Skeletal muscle tissue (tissue), 4 donors: ENCODE data around the gene IGFBP2. TPM values are rescaled to one million over a fixed set of nuclear protein-coding genes. Genes with fewer than 3 reads are reported as not detected.

Experiments
- H3K27ac ChIP-seq: one replicate; pipeline ENCODE4 v1.7.0; 2013; ENCODE audit warnings: mild to moderate bottlenecking, low read depth, low read length, inconsistent platforms
- H3K27me3 ChIP-seq, 3 donors: one replicate each; pipeline ENCODE4 v1.7.0; 2013; ENCODE audit warnings: low read length in 3 of 3; ENCODE audit not compliant: control insufficient read depth in 3 of 3, insufficient read depth in 3 of 3
- H3K36me3 ChIP-seq, 3 donors: one replicate each; pipeline ENCODE4 v1.7.0; 2013; ENCODE audit warnings: low read length in 3 of 3; ENCODE audit not compliant: control insufficient read depth in 3 of 3, insufficient read depth in 3 of 3
- H3K4me1 ChIP-seq, 3 donors: one replicate each; pipeline ENCODE4 v1.7.0; 2013; ENCODE audit warnings: low read length in 3 of 3, mild to moderate bottlenecking in 3 of 3; ENCODE audit not compliant: control insufficient read depth in 3 of 3, insufficient read depth in 3 of 3
- H3K4me3 ChIP-seq, 3 donors: one replicate each; pipeline ENCODE4 v1.7.0; 2013; ENCODE audit warnings: low read length in 3 of 3
- H3K9ac ChIP-seq, 3 donors: one replicate each; pipeline ENCODE4 v1.7.0; 2013; ENCODE audit warnings: low read length in 3 of 3, mild to moderate bottlenecking in 3 of 3, moderate library complexity in 2 of 3, low read depth in 1 of 3
- H3K9me3 ChIP-seq, 3 donors: one replicate each; pipeline ENCODE4 v1.7.0; 2013; ENCODE audit warnings: low read length in 3 of 3; ENCODE audit not compliant: control insufficient read depth in 3 of 3
- total RNA-seq: library from RNA; depleted of rRNA; stranded (reverse); fragments of >200 nt; gene quantifications from one replicate; pipeline ENCODE4 v1.2.3, GENCODE V29; 2014
- donor health status: Osteomylitis.

Gene IGFBP2
- total RNA-seq, 1 donor from 2014 or later = 99.7 TPM

- Histone ChIP-seq H3K4me3 (peak overlapping the region in 2 of 3 donors; percentile 11 to 54), H3K27ac (peak overlapping the region; percentile 54), H3K4me1 (peaks cover 74 to 81% (median 78%) of the 10 kb centered on the region in 3 donors), H3K9ac (peak overlapping the region; percentile 15 to 62 (median 35)), H3K27me3 (peaks cover 0 to 2% (median 0%) of the 10 kb centered on the region in 3 donors), H3K36me3 (peaks cover 7 to 39% (median 11%) of the 10 kb centered on the region in 3 donors), H3K9me3 (no peaks in the 10 kb centered on the region)
Measured at GRCh38 chr2:216688731-216689340, 55.6 kb downstream of the IGFBP2 start.

DNA sequence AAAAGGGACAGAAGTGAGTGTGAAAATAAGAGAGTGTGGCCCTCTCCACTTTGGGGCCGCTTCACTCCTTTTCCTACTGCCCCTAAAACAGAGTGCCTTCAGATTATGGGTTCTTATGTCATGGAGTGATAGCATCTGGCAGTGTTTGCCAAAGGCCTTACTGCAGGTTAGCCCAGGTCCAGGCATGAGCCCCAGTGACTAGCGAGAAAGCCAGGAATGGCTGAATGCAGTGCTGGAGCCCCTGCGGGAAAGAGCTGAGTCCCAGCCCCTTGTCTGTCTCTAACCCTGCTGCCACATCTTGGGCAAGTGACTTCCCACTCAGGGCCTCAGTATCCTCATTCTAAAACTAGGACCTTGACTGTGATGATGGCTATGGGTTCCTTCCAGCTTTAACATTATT, 56.2 kb downstream of the IGFBP2 start:
- H3K4me1 ChIP-seq = peaks cover 71 to 80% (median 72%) of the 10 kb centered on the region in 3 donors
- peak overlapping the region in 2 of 3 donors; percentile 36 to 62 for H3K9ac ChIP-seq
- peak overlapping the region; percentile 54 for H3K27ac ChIP-seq
- H3K27me3 ChIP-seq = peaks cover 0 to 2% (median 0%) of the 10 kb centered on the region in 3 donors
- peaks cover 7 to 37% (median 11%) of the 10 kb centered on the region in 3 donors for H3K36me3 ChIP-seq
- no peaks in the 10 kb centered on the region for H3K9me3 ChIP-seq
- H3K4me3 ChIP-seq = peak overlapping the region; percentile 11 to 54 (median 26)

DNA sequence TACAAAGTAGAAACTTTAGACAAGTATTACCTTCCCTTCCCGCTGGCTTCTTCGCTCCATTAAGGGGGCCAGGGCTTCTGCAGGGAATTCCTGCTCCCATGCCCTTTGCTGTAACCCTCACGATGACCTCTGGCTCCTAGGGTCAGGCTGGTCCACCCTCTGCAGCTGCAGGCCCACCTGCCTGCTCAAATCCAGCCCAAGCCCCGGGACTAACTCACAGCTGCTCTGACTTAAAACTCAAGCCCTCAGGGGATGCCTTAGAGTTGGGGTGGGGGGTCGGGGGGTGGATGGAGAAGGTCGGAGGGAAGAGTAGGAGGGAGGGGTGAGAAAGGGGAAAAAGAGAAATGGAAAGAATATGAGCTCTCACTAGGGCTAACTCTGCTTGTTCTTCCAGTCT, 57.2 kb downstream of the IGFBP2 start:
- H3K27me3 ChIP-seq = peaks cover 0 to 2% (median 0%) of the 10 kb centered on the region in 3 donors
- peak overlapping the region in 2 of 3 donors; percentile 19 to 47 for H3K9ac ChIP-seq
- peak overlapping the region; percentile 26 to 42 (median 33) for H3K4me3 ChIP-seq
- H3K9me3 ChIP-seq = no peaks in the 10 kb centered on the region
- peak overlapping the region; percentile 54 for H3K27ac ChIP-seq
- H3K4me1 ChIP-seq = peaks cover 64 to 73% (median 65%) of the 10 kb centered on the region in 3 donors
- peaks cover 7 to 35% (median 11%) of the 10 kb centered on the region in 3 donors for H3K36me3 ChIP-seq

DNA sequence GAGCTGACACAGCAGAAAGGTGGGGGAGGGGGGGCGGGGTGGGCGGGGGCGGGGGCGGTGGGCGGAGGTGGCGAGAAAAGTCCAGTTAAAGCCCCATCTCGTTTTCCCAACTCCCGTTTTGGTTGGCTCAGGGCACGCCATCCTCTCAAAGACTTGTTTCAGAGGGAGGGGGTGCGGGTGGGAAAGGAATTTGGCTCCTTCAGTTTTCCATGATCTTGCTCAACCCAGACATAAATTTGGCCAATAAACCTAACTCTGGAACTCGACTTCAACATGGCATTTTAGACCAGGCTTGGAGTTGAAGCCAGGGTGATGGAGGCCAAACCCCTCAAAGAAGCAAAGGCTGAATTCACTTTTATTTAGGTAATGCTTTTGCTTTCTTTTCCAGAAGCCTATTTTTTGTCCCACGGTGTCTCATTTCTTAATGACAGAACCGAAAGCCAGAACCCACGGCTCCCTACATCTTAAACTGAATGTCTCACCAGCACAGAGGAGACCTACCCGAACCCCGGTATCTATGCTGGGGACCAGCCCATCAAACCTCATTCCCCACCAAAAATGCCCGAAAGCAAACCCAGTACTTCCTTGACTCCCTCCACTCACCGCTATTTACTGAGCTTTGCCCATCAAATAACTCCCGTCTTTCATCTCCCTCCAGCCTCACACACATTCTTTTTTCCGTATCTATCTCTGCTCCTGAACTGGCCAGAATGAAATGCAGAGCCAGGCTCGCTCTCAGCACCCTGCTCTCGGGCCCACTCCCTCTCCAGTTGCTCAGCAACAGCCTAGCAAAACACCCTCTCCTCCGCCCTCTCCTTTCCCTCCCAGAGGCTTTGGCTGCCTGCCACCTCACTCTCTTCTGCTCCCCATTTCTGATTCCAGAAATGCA, 57.9 kb downstream of the IGFBP2 start:
- Histone ChIP-seq H3K27me3 (peaks cover 0 to 2% (median 0%) of the 10 kb centered on the region in 3 donors), H3K9me3 (no peaks in the 10 kb centered on the region), H3K4me3 (peak overlapping the region; percentile 59 to 82 (median 78)), H3K36me3 (peaks cover 7 to 29% (median 11%) of the 10 kb centered on the region in 3 donors), H3K9ac (peak overlapping the region; percentile 69 to 80 (median 71)), H3K27ac (peak overlapping the region; percentile 84), H3K4me1 (peaks cover 63 to 73% (median 63%) of the 10 kb centered on the region in 3 donors)

GRCh38 chr2:216692636-216693413, 59.6 kb downstream of the IGFBP2 start:
- peaks cover 49 to 65% (median 56%) of the 10 kb centered on the region in 3 donors for H3K4me1 ChIP-seq

DNA sequence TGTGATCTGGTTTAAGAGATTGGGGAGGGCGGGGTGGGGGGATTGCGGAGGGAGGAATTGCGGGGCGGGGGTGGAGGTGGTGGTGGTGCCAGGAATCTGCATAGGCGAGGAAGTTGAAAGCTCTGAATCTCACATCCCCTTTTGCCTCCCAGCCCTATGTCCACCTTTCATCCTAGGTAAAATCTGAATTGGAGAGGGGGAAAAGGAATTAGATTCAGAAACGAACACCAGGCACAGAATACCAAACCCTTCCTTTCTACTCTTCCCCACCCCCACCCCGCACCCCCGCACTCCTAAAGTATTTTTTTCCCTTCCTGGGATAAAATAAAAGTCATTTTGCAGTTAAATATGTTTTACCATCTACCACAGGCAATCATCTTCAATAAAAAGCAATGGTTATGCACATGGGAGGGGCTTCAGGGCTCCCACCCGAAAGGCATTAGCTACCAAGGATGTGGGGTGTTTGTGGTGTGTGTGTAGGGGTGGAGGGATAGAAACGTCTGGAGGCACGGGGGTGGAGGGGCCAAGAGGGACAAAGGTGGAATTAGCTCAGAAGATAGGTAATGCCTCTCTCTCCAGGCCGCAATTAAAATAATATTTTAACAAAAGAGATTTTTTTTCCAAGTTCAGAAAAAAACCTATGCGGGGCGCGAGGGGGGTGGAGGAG, 60.3 kb downstream of the IGFBP2 start:
- peaks cover 7 to 15% (median 10%) of the 10 kb centered on the region in 3 donors for H3K36me3 ChIP-seq
- peak overlapping the region; percentile 83 to 98 (median 97) for H3K9ac ChIP-seq
- peak overlapping the region; percentile 88 for H3K27ac ChIP-seq
- peaks cover 0 to 2% (median 0%) of the 10 kb centered on the region in 3 donors for H3K27me3 ChIP-seq
- peaks cover 44 to 59% (median 52%) of the 10 kb centered on the region in 3 donors for H3K4me1 ChIP-seq
- no peaks in the 10 kb centered on the region for H3K9me3 ChIP-seq
- peak overlapping the region; percentile 82 to 91 (median 86) for H3K4me3 ChIP-seq

More at GRCh38 chr2:216692636-216693413, 59.6 kb downstream of the IGFBP2 start:
- Histone ChIP-seq H3K9me3 (no peaks in the 10 kb centered on the region), H3K27ac (peak overlapping the region; percentile 88), H3K27me3 (peaks cover 0 to 2% (median 0%) of the 10 kb centered on the region in 3 donors), H3K36me3 (peaks cover 7 to 17% (median 11%) of the 10 kb centered on the region in 3 donors), H3K4me3 (peak overlapping the region; percentile 72 to 94 (median 82)), H3K9ac (peak overlapping the region; percentile 81 to 100 (median 81))

DNA sequence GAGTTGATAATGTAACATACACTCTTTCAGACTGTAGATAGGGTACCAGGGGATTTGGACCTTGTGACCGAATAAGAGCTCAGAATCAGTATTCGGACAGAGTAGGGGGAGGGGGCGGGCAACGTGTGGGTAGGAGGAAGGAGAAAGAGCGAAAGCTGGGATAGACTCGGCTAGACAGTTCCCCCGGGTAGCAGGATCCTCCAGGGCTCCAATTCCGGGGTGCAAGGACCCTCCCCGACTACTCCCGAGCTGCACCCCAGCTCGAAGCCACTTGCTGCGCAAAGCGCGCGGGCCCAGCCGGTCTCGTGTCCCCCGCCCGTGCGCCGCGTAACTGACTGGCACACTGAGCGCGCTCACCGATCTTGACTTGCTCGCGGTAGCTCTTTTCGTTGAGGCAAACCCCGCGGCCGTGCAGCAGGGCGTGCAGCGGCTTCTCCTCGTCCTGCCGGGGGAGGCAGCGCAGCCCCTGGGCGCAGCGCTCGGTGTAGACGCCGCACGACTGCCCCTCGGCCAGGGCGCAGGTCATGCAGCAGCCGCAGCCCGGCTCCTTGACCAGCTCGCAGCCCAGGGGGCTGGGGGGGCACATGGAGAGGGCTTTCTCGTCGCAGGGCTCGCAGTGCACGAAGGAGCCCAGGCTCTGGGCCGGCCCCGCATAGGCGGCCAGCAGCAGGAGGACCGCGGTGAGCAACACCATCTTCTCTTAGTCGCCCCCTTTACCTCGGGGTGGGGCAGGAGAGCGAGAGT, 61.0 kb downstream of the IGFBP2 start:
- Histone ChIP-seq H3K9me3 (no peaks in the 10 kb centered on the region), H3K27me3 (peaks cover 0 to 2% (median 0%) of the 10 kb centered on the region in 3 donors), H3K4me3 (peak overlapping the region; percentile 82 to 91 (median 86)), H3K36me3 (peaks cover 3 to 9% (median 5%) of the 10 kb centered on the region in 3 donors), H3K27ac (peak overlapping the region; percentile 88), H3K4me1 (peaks cover 41 to 59% (median 49%) of the 10 kb centered on the region in 3 donors), H3K9ac (peak overlapping the region; percentile 83 to 98 (median 97))

DNA sequence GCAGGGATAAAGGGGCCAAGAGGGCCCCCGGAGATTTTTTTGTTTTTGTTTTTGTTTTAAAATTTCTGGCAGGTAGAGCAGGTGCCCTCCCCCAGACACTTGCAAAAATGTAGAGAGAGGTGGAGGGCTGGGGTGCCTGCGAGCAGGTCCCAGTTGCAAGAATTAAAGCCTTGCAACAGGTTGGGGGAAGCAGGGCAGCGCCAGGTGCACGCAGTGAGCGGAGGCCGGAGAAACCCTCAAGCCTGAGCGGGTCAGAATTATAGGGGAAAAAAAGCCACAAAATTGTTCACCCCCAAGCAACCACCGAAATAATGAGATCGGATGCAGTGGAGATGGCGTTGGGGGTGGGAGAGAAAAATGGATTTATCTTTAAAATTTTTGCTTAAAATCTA, 61.6 kb downstream of the IGFBP2 start:
- Histone ChIP-seq H3K4me1 (peaks cover 41 to 59% (median 48%) of the 10 kb centered on the region in 3 donors), H3K36me3 (peaks cover 0 to 4% (median 0%) of the 10 kb centered on the region in 3 donors), H3K9me3 (no peaks in the 10 kb centered on the region), H3K9ac (peak overlapping the region; percentile 83 to 98 (median 97)), H3K4me3 (peak overlapping the region; percentile 82 to 91 (median 86)), H3K27me3 (peaks cover 0 to 2% (median 0%) of the 10 kb centered on the region in 3 donors), H3K27ac (peak overlapping the region; percentile 88)
